ENCODE results near the gene RUNX2.

Gene RUNX2

GRCh38 chr6:45487645-45488044 is 159.5 kb downstream of the RUNX2 start:
- no peaks in the 10 kb centered on the region for H3K27me3 ChIP-seq (replicated peaks; ENCODE audit: control insufficient read depth, insufficient read depth, low read length)
- no peak for TF ChIP-seq CTCF (IDR thresholded peaks at IDR 0.05; ENCODE audit: insufficient read depth, low read length, poor library complexity, severe bottlenecking)
- H3K36me3 ChIP-seq (ENCODE audit: control insufficient read depth, insufficient read depth, low read length), result no peaks in the 10 kb centered on the region
- DNase-seq (ENCODE audit: extremely low read depth, insufficient read length), result no peak
- H3K4me3 ChIP-seq (replicated peaks; ENCODE audit: low read depth, low read length), result no peak overlapping the region

- no peak for TF ChIP-seq CTCF (IDR thresholded peaks at IDR 0.05; ENCODE audit: insufficient read depth, low read length, poor library complexity, severe bottlenecking)
- H3K36me3 ChIP-seq (ENCODE audit: control insufficient read depth, insufficient read depth, low read length), result no peaks in the 10 kb centered on the region
- H3K4me3 ChIP-seq (replicated peaks; ENCODE audit: low read depth, low read length), result no peak overlapping the region
- DNase-seq (ENCODE audit: extremely low read depth, insufficient read length), result no peak
- no peaks in the 10 kb centered on the region for H3K27me3 ChIP-seq (replicated peaks; ENCODE audit: control insufficient read depth, insufficient read depth, low read length)
Observed at GRCh38 chr6:45488269-45488668, 160.1 kb downstream of the RUNX2 start.

DNA sequence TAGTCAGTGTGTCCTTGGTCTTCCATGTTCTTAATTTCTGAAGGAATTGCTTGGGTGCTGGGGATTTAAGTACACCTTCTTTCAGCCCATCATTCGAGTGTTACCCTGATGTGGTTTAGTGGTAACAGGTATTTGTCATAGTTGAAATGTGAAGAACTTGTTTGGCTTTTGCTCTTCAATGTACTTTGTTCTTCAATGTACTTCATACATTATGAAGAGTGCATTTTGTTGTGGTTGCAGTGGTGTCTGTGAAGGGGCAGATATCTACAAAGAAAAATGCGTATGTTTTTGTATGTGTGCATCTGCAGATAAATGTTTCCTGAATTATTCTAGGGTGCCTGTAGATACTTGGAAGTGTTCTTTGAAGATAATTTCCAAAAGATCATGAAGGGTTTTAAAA is 160.8 kb downstream of the RUNX2 start:
- Histone ChIP-seq H3K4me3 (replicated peaks; ENCODE audit: low read depth, low read length) (no peak overlapping the region), H3K36me3 (ENCODE audit: control insufficient read depth, insufficient read depth, low read length) (no peaks in the 10 kb centered on the region), H3K27me3 (replicated peaks; ENCODE audit: control insufficient read depth, insufficient read depth, low read length) (no peaks in the 10 kb centered on the region)
- no peak for DNase-seq (ENCODE audit: extremely low read depth, insufficient read length)
- no peak for TF ChIP-seq CTCF (IDR thresholded peaks at IDR 0.05; ENCODE audit: insufficient read depth, low read length, poor library complexity, severe bottlenecking)

DNA sequence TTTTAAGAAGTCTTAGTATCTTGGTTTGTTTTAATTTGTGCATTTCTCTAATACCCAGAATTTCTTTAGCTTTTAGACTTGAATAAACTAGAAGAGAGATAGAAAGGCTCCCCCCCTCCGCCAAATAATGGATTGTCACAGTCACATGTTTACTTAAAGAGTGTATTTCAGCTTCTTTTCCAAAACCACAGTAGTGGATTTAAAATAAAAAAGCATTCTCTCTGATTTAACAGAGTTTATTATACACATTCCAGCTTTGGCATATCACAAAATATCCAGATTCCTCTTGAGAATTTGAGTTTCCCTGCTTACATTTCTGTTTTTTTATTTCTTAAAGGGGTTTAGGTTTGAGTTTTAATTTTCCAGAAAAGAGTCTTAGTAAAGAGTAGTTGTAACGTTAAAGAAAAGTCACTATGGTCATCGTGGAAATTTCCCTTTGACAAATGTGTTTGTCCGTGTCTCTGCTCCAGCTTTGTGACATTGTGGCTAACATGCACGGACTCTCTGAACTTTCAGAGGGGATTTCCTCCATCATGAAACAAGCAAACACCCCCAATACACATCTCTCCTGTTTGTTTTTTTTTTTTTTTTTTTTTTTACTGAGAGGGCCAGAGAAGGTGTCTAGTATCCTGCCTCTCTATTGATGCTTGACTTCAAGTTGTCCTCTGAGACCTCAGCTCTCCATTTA is 163.1 kb downstream of the RUNX2 start:
- TF ChIP-seq CTCF (IDR thresholded peaks at IDR 0.05; ENCODE audit: insufficient read depth, low read length, poor library complexity, severe bottlenecking), result no peak
- H3K27me3 ChIP-seq (replicated peaks; ENCODE audit: control insufficient read depth, insufficient read depth, low read length), result no peaks in the 10 kb centered on the region
- H3K36me3 ChIP-seq (ENCODE audit: control insufficient read depth, insufficient read depth, low read length), result no peaks in the 10 kb centered on the region
- no peak overlapping the region for H3K4me3 ChIP-seq (replicated peaks; ENCODE audit: low read depth, low read length)
- no peak for DNase-seq (ENCODE audit: extremely low read depth, insufficient read length)

GRCh38 chr6:45491874-45492273 is 163.7 kb downstream of the RUNX2 start:
- DNase-seq (ENCODE audit: extremely low read depth, insufficient read length), result no peak
- no peak for TF ChIP-seq CTCF (IDR thresholded peaks at IDR 0.05; ENCODE audit: insufficient read depth, low read length, poor library complexity, severe bottlenecking)
- H3K36me3 ChIP-seq (ENCODE audit: control insufficient read depth, insufficient read depth, low read length), result no peaks in the 10 kb centered on the region
- no peaks in the 10 kb centered on the region for H3K27me3 ChIP-seq (replicated peaks; ENCODE audit: control insufficient read depth, insufficient read depth, low read length)
- H3K4me3 ChIP-seq (replicated peaks; ENCODE audit: low read depth, low read length), result no peak overlapping the region

GRCh38 chr6:45493761-45494160 is 165.6 kb downstream of the RUNX2 start:
- H3K36me3 ChIP-seq (ENCODE audit: control insufficient read depth, insufficient read depth, low read length), result no peaks in the 10 kb centered on the region
- H3K4me3 ChIP-seq (replicated peaks; ENCODE audit: low read depth, low read length), result no peak overlapping the region
- no peaks in the 10 kb centered on the region for H3K27me3 ChIP-seq (replicated peaks; ENCODE audit: control insufficient read depth, insufficient read depth, low read length)
- no peak for TF ChIP-seq CTCF (IDR thresholded peaks at IDR 0.05; ENCODE audit: insufficient read depth, low read length, poor library complexity, severe bottlenecking)
- DNase-seq (ENCODE audit: extremely low read depth, insufficient read length), result no peak
